Urothelium cell line (cell line): ENCODE measurements around the gene BCAT1.

Source experiments
- DNase-seq: peaks from one replicate; pipeline ENCODE4 v3.0.0; 2011; ENCODE audit warnings: low spot score, mixed read lengths
- FAIRE-seq: peaks from 2 replicates; lab custom pipeline; 2011; peaks lifted over from hg19 to GRCh38; lab: Jason Lieb, UNC

The BCAT1 gene, protein sequence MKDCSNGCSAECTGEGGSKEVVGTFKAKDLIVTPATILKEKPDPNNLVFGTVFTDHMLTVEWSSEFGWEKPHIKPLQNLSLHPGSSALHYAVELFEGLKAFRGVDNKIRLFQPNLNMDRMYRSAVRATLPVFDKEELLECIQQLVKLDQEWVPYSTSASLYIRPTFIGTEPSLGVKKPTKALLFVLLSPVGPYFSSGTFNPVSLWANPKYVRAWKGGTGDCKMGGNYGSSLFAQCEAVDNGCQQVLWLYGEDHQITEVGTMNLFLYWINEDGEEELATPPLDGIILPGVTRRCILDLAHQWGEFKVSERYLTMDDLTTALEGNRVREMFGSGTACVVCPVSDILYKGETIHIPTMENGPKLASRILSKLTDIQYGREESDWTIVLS

DNA sequence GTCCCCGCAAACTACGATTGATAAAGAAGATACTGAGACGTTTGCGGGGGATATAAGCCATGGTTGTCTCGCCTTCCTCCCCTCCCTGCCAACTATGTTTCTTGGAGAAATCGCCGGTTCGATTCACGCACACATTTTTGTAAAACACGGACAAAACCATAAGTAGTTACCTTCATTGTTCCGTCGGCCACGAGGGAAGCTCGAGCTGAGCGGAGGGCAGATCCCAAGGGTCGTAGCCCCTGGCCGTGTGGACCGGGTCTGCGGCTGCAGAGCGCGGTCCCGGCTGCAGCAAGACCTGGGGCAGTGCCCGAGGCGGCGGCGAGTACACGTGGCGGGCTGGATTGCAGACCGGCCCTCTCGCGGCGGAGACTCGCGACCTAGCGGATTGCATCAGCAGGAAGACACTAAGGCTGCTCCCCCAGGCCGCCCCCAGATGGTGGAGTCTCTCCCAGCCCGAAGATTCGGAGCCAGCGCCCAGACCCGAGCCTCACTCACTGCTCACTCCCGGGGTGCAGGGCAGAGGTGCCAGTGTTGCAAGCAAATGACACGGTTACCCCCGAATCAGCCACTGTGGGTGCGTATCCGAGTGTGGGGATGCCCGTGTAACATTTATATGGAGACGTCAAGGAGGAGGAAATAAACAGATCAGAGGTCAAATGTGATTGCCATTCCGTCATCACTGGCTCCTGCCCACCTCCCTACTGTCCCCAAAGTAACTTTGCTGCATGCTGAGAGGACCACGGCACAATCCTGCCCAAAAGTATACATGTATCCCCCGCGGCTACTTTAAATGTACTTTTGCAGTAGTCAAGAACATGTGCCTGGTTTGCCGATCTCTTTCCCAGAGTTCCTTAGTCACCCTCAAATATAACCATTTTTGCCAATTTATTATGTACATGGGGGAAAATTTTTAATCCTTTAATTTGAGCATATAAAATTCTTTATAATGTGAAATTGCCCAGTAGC lies at the start of gene BCAT1:
TSS of gene BCAT1 (minus strand) at position 345 of the 966 bp plus-strand sequence. CDS start at position 176, 169 bp downstream.
- peak; percentile 91 for DNase-seq
- peak; percentile 83 for FAIRE-seq

DNA sequence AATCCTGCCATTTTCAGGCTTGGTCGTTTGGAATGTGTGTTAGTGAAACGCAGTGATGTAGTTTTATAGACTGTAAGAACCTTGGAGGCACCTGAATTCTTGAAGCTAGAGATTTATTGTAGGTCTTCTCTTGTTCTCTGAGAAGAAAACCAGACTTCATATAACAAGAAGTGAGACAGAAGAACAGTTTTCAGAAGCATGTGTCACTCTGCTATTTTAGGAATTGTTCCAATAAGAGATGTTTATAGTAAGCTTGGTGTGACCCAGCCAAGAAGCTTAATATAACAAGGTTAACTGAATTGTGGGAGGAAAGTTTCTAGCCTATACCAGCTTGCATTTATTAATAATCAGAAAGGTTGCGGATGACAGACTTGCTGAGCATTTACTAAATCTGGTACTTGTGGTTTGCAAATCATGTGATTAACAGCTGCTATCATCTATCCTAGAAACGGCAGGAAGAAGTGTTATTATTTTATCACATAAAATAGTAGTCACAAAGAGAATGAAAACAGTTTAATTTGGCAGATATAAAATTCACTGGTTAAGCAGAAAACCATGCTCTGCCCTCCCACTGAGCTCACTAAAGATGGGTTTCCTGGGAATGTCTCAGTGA lies 49.2 kb upstream of the BCAT1 start:
- no peak for FAIRE-seq
- DNase-seq, result no peak

DNA sequence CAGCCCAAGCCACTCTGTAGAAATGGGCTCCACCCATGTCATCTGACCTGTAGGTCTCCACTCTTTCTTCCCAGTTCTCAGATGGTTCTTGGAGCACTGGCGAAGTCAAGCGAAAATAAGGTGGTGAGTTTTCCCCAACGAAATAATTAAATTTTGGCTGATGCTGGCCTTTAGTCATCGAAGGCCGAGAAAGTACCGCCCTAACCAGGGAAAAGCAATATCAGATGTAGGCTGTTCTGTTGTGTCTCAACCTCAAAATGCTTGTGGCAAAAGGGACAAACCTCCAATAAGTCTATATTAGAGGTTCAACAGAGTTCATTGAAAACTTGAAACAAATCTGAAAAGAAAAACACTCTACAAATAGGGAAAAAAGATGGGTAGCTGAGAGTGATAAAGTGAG lies 48.6 kb upstream of the BCAT1 start:
- DNase-seq (no peak), FAIRE-seq (no peak)

DNA sequence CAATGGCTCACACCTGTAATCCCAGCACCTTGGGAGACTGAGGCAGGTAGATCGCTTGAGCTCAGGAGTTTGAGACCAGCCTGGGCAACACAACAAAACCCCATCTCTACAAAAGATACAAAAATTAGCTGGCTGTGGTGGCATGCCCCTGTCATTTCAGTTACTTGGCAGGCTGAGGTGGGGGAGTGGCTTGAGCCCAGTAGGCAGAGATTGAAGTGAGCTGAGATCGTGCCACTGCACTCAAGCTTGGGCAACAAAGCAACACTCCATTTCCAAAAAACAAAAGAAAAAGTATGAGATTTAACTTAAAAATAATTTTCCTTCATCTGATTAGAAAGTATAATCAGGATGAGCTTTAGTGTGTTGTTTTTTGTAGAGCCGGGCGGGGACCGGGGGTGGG lies 47.9 kb upstream of the BCAT1 start:
- no peak for FAIRE-seq
- no peak for DNase-seq

DNA sequence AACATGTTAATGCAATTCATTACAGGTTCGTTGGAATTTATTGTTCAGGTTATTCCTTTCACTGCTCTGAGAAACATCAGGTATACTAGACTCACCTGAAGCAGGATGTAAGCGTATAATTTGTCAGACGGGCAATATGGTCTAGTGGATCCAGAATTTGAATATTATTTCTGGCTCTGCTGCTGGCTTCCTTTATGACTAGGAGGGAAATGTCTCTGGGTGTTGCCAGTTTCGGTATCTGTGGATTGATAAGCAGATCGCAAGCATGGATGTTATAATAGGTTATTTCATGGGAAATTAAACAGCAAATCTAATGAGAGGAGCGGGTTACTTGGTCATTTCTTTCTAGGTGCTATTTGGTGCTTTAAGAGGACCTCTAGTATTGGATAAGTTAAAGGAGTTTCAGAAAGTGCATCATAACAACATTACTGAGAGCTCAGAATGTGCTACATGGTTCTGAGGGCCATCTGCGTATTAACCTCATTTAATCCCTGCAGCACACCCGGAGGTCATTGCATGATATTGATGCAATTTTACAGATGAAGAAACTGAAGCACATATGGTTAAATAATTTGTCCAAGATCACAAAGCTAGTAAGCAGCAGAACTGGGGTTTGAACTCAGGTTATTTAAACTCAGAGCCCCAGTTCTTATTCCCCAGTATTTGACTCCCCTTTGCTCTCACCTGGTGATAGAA lies 47.3 kb upstream of the BCAT1 start:
- DNase-seq (no peak), FAIRE-seq (no peak)

DNA sequence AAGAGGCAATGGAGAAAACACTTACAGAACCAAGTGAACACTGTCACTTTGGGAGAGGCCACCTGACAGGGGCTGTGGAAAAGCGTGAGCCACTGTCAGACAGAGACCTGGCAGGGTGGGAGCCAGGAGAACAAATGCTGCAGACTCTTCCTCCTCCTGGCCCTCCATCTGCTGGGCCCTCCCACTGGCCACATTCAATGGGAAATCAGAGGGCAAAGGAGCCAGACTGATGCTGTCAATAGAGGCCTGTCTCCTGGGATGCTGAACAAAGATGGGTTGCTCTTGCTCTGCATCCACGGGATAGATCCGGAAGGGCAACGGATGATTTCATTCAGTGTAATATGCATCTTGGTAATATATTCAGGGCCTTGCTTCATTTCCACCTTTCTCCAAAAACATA lies 44.9 kb upstream of the BCAT1 start:
- DNase-seq (no peak), FAIRE-seq (no peak)

DNA sequence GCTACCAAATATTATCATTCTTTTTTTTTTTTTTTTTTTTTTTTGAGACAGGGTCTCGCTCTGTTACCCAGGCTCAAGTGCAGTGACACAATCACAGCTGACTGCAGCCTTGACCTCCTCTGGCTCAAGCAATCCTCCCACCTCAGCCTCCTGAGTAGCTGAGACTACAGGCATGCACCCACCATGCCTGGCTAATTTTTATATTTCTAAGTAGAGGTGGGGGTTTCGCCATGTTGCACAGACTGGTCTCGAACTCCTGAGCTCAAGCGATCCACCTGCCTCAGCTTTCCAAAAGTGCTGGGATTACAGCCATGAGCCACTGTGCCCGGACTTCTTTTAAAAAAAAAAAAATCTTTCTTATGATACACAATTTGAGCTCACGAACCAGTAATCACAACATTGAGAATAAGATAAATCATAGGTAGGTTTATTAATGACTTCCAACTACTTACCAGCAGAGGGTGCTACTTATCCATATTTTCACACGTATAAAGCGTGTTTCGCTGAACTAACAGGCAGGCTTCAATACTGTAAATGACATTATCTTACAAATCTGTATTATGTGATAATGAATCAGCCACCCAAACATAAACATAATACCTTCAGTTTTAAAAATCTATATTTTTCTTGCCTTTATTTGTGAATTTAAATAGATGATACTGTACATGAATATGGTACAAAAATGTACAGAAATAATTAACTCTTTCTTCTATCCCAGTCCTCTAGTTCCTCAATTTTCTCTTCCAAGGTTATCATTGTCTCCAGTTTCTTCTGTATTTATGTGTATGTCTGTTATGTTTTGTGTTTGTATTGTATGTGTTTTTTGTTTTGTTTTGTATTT lies 42.5 kb upstream of the BCAT1 start:
- FAIRE-seq (peak; percentile 88), DNase-seq (peak; percentile 54)

DNA sequence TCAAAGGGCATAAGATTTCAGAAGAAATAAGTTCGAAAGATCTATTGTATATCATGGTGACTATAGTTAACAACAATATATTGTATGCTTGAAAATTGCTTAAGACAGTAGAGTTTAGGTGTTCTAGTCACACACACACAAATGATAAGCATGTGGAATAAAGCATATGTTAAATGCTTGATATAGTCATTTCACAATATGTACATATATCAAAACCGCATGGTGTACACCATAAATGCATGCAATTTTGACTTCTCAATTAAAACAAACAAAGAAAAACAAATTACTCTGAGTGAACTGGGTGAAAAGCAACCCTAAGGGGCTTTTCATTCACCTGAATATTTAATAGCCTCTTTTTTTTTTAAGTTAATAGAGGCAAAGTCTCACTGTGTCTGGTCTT lies 40.3 kb upstream of the BCAT1 start:
- FAIRE-seq (no peak), DNase-seq (no peak)

DNA sequence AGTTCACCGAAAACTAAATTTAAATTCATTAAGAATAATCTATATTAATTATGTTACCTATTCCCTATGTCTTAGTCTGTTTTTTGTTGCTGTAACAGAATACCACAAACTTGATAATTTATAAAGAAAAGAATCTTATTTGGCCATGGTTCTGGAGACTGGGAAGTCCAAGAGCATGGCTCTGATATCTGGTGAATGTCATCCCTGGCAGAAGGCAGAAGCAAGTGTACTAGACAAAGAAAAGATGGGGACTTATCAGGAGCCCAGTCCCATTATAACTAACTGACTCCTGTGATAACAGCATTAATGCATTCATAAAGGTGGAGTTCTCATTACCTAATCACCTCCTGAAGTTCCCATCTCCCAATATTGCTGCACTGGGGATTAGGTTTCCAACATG lies 33.3 kb upstream of the BCAT1 start:
- DNase-seq, result no peak
- no peak for FAIRE-seq

DNA sequence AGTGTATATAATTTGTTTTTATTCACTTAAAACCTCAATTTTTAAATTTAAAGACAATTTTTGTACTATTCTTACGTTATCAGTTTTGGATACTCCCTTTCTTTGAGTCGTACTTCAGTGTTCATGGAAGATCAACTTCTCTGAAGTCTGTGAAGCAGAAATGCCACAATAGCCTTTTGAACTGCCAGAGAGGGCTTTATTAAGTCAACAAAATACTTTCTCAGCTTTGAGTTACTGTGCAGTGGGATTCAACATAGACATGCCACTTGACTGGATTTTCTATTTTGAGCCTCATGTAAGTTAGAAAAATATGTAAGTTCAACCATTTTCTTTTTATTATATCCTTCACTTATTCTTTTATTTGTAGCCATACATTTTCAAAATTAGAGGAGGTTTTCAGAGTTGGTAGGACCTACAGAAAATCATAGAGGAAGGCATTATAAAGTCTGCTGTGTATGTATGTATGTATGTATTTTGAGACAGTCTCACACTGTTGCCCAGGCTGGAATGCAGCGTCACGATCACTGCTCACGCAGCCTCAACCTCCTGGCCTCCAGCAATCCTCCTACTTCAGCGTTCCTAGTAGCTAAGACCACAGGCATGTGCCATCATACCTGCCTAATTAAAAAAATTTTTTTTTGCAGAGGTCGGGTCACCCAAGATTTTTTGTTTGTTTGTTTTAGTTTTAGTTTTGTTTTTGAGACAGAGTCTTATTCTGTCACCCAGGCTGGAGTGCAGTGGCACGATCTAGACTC lies 31.3 kb upstream of the BCAT1 start:
- FAIRE-seq (no peak), DNase-seq (no peak)

DNA sequence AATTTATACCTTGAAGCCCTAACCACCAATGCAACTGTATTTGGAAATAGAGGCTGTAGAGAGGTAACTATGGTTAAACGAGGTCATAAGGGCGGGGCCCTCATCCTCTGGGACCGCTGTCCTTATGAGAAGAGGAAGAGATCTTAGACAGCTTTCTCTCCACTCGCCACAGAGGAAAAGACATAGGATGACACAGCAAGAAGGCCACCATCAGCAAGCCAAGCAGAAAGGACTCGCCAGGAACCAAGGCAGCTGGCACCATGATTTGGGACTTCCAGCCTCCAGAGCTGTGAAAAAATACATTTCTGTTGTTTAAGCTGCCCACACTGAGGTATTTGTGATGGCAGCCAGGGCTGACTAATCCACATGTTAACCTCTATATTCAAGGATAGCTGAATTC lies 30.4 kb upstream of the BCAT1 start:
- DNase-seq (no peak), FAIRE-seq (no peak)

DNA sequence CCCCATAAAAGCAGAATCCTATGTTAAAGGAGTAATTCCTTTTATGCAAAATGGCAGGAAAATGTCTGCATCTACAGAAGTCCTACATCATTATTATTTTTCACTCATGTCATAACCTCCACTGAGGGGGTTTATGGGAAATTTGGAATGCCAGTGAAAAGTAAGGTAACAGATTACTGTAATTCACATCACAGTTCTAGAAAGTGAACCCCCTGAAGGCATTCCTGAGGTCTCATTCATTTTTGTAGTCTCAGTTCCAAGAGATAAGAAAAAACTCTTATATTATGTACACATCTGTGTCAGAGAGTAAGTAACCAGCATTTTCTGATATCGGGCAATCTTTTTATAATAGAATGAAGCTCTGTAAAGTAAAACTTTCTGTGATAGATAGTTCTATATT lies 28.8 kb upstream of the BCAT1 start:
- FAIRE-seq, result no peak
- no peak for DNase-seq

DNA sequence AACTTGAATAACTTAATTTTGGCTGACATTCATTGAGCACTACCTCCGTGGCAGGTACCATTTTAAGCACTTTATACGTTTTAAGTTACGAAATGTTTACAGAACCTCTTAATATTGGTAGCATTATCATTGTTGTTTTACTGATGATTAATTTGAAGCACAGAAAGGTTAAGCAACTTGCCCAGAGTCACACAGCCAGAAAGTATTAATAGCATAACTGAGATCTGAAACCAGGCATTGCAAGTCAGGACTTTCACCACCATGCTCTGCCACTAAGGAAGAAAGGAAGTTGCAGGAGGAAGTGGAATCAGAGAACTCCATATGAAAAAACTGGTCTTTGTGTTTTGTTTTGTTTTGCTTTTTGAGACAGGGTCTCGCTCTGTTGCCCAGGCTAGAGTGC lies 28.2 kb upstream of the BCAT1 start:
- DNase-seq (no peak), FAIRE-seq (no peak)

DNA sequence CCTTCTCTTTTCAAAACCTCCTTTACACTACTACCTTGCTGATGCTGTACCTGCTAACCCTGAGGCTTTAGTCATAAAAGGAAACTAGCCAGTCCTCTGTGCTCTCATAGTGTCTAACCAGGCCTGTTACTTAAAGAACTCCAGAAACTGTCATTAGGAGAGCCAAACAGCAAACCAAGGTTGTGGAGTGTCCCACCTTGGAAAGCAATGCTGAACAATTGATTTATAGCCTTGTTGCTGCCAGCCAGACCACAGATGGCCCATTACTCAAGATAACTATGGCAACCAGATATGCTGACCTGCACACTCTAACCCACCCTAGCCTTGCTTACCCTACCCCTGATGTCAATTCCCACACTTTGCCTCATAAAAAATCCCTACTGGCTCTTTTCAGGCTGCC lies 26.5 kb upstream of the BCAT1 start:
- FAIRE-seq, result peak; percentile 20
- no peak for DNase-seq

DNA sequence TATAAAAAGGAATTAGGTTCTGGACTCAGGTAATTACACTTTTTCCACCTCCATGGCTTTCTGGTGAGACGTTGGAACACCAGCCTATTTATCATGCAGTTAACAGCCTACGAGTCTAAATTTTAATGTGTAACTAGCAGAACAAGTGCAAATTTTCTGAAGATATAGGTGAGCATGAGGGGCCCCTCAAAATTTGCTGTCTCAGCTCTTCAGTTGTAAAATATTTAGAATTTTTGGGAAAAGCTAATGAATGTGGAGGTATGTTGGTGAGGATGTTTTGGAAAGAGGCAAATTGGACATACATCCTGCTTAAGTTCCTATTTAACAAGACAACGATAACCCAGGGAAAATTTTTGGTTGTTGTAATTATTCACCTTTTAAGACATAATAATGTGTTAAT lies 25.3 kb upstream of the BCAT1 start:
- no peak for FAIRE-seq
- DNase-seq, result no peak

DNA sequence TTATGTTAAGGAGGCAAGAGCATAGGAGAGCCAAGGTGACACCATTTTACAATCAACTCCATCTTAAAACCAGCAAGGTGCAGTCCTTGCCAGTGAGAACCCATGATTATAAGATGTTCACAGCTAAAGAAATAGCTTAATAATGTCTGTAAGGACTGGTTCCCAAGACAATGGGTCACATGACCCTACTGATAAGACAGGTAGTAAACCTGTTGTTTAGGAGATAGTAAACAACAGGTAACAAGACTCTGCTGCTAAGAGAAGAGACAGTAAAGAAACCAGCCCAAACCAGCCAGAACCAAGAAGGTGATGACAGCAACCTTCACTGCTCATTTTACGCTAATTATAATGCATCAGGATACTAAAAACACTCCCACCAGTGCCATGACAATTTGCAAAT lies 23.2 kb upstream of the BCAT1 start:
- no peak for FAIRE-seq
- DNase-seq, result no peak

DNA sequence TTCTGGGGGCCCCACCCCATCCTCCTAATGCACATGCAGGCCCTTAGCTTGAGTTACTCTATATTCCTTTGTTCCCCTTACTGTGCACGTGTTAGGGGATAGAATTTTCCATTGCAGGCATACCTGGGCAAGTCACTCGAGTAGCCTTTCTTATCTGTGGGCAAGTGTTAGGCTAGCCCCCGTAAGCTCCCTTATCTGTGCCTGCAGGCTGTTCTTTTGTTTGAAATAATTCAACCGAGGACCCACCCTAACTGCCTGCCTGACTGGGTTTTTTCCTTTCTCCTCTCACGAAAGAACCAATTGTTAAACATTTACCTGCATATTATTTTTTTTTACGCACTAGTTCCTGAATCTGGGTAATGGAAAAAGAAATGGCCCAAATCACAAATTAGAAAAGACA lies 21.3 kb upstream of the BCAT1 start:
- FAIRE-seq (no peak), DNase-seq (no peak)

DNA sequence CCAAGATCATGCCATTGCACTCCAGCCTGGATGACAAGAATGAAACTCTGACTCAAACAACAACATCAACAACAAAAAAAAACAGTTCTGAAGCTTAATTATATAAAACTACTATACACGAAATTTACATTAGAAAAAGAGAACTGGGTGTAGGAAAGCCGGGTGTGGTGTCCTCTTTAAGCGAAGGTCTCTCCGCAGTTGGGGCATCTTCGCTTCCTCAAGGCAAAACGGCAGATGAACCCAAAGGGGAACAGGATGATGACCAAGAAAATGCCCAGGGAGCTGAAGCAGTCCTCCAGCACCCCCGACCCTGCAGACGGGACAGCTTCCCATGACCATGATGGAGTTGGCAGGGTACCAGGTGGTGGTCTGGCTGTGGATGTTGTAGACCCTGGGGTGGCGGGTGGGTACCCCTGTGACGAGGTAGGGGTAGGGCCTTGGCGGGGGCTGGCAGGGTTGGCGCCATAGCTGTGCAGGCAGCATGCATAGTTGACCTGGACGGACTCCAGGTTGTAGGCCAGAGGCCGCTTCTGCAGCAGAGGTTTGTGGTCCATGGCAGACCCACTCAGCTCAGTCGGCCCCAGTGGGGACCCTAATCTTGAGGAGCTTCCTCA lies 18.2 kb upstream of the BCAT1 start:
- FAIRE-seq, result no peak
- DNase-seq, result no peak

DNA sequence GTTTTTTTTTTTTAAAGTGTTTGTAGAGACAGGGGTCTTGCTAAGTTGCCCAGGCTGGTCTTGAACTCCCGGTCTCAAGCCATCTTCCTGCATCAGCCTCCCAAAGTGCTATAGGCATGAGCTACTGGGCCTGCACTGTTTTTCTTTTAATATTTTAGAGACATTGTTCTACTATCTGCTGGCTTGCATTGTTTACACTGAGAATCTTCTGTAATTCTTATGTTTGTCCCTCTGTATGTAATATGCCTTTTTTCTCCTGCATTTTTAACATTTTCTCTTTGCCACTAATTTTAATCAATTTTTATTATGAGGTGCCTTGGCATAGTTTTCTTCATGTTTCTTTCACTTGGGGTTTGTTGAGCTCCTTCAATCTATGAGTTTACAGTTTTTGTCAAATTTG lies 15.4 kb upstream of the BCAT1 start:
- DNase-seq, result no peak
- no peak for FAIRE-seq
